Psoas muscle (tissue), 8 donors: Measurements from ENCODE around the gene GPR84. TPM values are rescaled to one million over a fixed set of nuclear protein-coding genes. Genes with fewer than 3 reads are reported as not detected.

Experiments
- ATAC-seq, 4 donors: fragments of 200-7000 bp; cut with Tn5 transposase; one replicate each; pipeline ENCODE4 v1.9.1; 2020; ENCODE audit warnings: moderate library complexity in 3 of 4, mild to moderate bottlenecking in 2 of 4
- DNase-seq, 2 donors: peaks; one replicate each; pipeline ENCODE4 v3.0.0-alpha.2; 2020
- H3K27ac ChIP-seq: fragments of 200-600 bp; one replicate; pipeline ENCODE4 v1.8.0; 2022
- H3K27me3 ChIP-seq, 3 donors: fragments of 200-600 bp in 1 of 3; one replicate each; pipeline versions ENCODE4 v1.6.1 to v1.8.0; 2013 to 2022; ENCODE audit warnings: low read length in 2 of 3, mild to moderate bottlenecking in 2 of 3, moderate library complexity in 1 of 3; ENCODE audit not compliant: insufficient read depth in 3 of 3
- H3K36me3 ChIP-seq, 2 donors: fragments of 200-600 bp in 1 of 2; one replicate each; pipeline versions ENCODE4 v1.6.1 to v1.8.0; 2013 to 2022; ENCODE audit warnings: low read depth in 1 of 2, mild to moderate bottlenecking in 1 of 2, moderate library complexity in 1 of 2; ENCODE audit not compliant: insufficient read depth in 1 of 2
- H3K4me1 ChIP-seq: fragments of 200-600 bp; one replicate; pipeline ENCODE4 v1.8.0; 2022
- H3K4me3 ChIP-seq: fragments of 200-600 bp; one replicate; pipeline ENCODE4 v1.8.0; 2022; ENCODE audit warnings: mild to moderate bottlenecking
- H3K9me3 ChIP-seq: fragments of 200-600 bp; one replicate; pipeline ENCODE4 v1.8.0; 2022
- WGBS, 3 donors: extraction: QIAGEN DNeasy Blood & Tissue Kit; methylation state at CpG; one replicate each; pipeline versions ENCODE4 v1.1.6 to v1.1.7; 2013; 5-methylcytosine and 5-hydroxymethylcytosine counted together
- intact Hi-C, 2 donors: fragments of 100-400 bp; cut with DNase I; formaldehyde crosslinking; loops; one replicate each; pipeline versions ENCODE4 v1.11.0 to v1.14.2; 2022
- polyA plus RNA-seq, 3 donors: library from polyadenylated mRNA; stranded (reverse); fragments of 200-250 nt; gene quantifications; one replicate each; pipeline ENCODE4 v1.2.3, GENCODE V29; 2013
- total RNA-seq, 4 donors: library from RNA; stranded (reverse); fragmentation: NEBNext Ultra II Directional in 2 of 4; extraction: Animal tissue kit (Norgen Biotek cat#: 25700) in 2 of 4; gene quantifications; one replicate each; pipeline versions ENCODE4 v1.2.1 to v1.2.4, GENCODE V29; 2021 to 2023
- TF ChIP-seq, protein P1 (sequence below): fragments of 200-600 bp; IDR thresholded peaks from one replicate; pipeline ENCODE4 v1.8.0; 2022; ENCODE audit warnings: antibody characterized with exemption
- donor health status: healthy with polysubstance abuse.
- donor health status: DM: no; HTN: no; CAD: no; lungs with moderate emphysema.
- donor health status: Bipolar disorder and iron deficiency.
- donor health status: healthy.
- donor health status: DM: yes; HTN: yes; CAD: no.
- donor health status: DM: no; HTN: no; CAD: no.
- donor health status: DM: no; HTN: no; CAD: no.
- donor health status: DM: yes; HTN: yes; CAD: no.

Gene GPR84
- total and polyA plus RNA-seq, 7 donors: 0.16 to 0.40 TPM; not detected in 5

- no peak for ATAC-seq
- Histone ChIP-seq H3K27ac (no peak overlapping the region), H3K4me3 (no peak overlapping the region), H3K27me3 (no peaks in the 10 kb centered on the region), H3K4me1 (peaks cover 13% of the 10 kb centered on the region), H3K36me3 (peaks cover 0 to 11% of the 10 kb centered on the region in 2 donors), H3K9me3 (no peaks in the 10 kb centered on the region)
- 65 to 76% (median 70%) methylated on average over 3 to 7 of the region's 7 CpGs for WGBS, 3 donors
- intact Hi-C loops: no loop called here
- TF ChIP-seq, protein P1, sequence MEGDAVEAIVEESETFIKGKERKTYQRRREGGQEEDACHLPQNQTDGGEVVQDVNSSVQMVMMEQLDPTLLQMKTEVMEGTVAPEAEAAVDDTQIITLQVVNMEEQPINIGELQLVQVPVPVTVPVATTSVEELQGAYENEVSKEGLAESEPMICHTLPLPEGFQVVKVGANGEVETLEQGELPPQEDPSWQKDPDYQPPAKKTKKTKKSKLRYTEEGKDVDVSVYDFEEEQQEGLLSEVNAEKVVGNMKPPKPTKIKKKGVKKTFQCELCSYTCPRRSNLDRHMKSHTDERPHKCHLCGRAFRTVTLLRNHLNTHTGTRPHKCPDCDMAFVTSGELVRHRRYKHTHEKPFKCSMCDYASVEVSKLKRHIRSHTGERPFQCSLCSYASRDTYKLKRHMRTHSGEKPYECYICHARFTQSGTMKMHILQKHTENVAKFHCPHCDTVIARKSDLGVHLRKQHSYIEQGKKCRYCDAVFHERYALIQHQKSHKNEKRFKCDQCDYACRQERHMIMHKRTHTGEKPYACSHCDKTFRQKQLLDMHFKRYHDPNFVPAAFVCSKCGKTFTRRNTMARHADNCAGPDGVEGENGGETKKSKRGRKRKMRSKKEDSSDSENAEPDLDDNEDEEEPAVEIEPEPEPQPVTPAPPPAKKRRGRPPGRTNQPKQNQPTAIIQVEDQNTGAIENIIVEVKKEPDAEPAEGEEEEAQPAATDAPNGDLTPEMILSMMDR: no peak
- peak in 1 of 2 donors; percentile 49 for DNase-seq
Observed at GRCh38 chr12:54390176-54390667, 25.9 kb upstream of the GPR84 start.

DNA sequence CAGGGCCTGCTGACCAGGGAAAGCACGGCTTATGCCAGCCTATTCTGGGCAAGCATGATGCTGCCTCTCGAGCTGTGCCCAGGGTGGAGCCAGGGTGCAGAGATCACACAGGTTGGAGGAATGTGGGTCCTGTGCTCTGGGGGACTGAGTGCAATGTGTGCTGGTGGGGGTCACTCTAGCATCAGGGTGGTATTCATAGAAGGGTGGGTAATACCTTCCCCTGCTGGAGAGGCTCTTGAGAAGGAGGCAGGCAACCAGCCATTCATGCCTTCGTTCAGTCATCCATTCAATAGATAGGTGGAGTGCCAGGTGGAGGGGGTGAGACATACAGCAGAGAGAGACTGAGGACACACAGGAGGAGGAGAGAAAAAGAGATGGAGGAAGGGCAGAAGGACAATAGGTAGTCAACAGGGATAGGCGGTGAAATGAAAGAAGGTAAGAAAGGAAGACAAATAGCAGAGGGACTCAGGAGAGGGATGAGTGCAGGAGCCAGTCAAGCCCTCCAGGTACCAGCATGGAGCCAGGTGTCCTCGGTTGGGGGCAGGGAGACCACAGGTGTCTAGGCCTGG is 25.4 kb upstream of the GPR84 start:
- Histone ChIP-seq H3K27me3 (no peaks in the 10 kb centered on the region), H3K36me3 (peaks cover 0 to 6% of the 10 kb centered on the region in 2 donors), H3K4me1 (peaks cover 13% of the 10 kb centered on the region), H3K27ac (no peak overlapping the region), H3K9me3 (no peaks in the 10 kb centered on the region), H3K4me3 (no peak overlapping the region)
- WGBS, 3 donors: 70 to 79% (median 71%) methylated on average over 5 of the region's 5 CpGs
- intact Hi-C loops: no loop called here
- ATAC-seq: no peak
- DNase-seq: peak in 1 of 2 donors; percentile 39
- TF ChIP-seq, protein P1: no peak

- WGBS, 3 donors: 89 to 96% (median 89%) methylated on average over 3 of the region's 3 CpGs
- H3K27me3 ChIP-seq: no peaks in the 10 kb centered on the region
- DNase-seq (peak in 1 of 2 donors; percentile 38), ATAC-seq (no peak)
- no peaks in the 10 kb centered on the region for H3K9me3 ChIP-seq
- TF ChIP-seq, protein P1: no peak
- no peak overlapping the region for H3K27ac ChIP-seq
- no peaks in the 10 kb centered on the region for H3K36me3 ChIP-seq
- H3K4me3 ChIP-seq: no peak overlapping the region
- intact Hi-C loops: no loop called here
- peaks cover 13% of the 10 kb centered on the region for H3K4me1 ChIP-seq
Observed at GRCh38 chr12:54389134-54389508, 24.8 kb upstream of the GPR84 start.

DNA sequence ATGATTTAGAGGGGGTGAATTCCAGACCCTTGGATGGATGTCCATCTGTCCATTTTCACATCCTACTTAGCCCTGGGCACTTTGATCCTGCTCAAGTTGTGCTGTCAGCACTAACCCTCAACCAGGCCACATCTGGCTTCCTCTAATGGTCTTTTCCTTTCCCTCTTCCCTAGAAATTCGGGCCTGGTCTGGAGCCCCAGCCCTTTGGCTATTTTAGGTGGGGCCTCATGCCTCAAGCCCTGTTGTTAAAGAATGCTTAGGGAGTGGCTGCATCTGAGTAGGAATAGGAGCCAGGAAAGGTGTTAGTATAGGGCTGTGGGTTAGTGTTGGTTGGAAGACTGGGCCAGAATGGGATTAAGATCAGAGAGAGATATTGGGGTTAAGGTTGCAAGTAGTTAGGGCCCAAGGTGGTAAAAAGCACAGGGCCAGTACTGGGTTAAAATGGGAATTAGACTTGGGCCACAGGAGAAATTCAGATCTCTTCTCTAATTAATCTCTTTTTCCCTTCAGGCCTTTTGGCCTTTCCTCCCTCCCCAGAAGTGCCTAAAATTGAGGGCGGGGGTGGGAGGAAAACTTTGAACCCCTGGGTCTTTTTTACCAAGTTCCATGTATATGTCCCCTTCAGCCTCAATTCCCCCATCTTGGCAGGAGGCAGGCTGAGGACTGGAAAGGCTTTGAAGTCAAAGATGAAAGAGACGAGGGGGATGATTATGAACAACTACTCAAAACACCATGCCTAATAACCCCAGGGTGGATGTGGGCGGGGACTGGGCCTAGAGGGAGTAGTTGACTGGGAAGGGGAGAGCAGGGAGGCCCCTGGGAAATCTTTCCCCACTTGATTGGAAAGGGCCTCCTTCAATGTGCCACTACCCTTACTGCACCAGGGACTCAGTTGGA is 24.2 kb upstream of the GPR84 start:
- no peaks in the 10 kb centered on the region for H3K36me3 ChIP-seq
- WGBS, 3 donors: 70 to 78% (median 77%) methylated on average over 4 of the region's 4 CpGs
- DNase-seq: peak in 1 of 2 donors; percentile 29

More for the DNA sequence above, 24.2 kb upstream of the GPR84 start:
- no peaks in the 10 kb centered on the region for H3K27me3 ChIP-seq
- TF ChIP-seq, protein P1: no peak
- H3K9me3 ChIP-seq: no peaks in the 10 kb centered on the region
- H3K4me3 ChIP-seq: no peak overlapping the region
- H3K4me1 ChIP-seq: peaks cover 19% of the 10 kb centered on the region
- intact Hi-C loops: no loop called here
- H3K27ac ChIP-seq: no peak overlapping the region
- no peak for ATAC-seq
